Panc1 (cell line): ENCODE data around the gene NSUN6.

Experiments
- CTCF ChIP-seq: fragments of 450-650 bp; IDR thresholded peaks from 2 replicates; pipeline ENCODE4 v1.5.1; 2017; ENCODE audit warnings: mild to moderate bottlenecking
- POLR2AphosphoS5 ChIP-seq: IDR thresholded peaks from 2 replicates; pipeline ENCODE4 v1.6.1; 2012; ENCODE audit warnings: mild to moderate bottlenecking, low read depth, low read length, moderate library complexity
- REST ChIP-seq, 2 experiments: IDR thresholded peaks; 2 replicates each; pipeline ENCODE4 v1.6.1; 2011 to 2012; ENCODE audit warnings: low read depth in 2 of 2, control low read depth in 1 of 2, low read length in 1 of 2, mild to moderate bottlenecking in 1 of 2, moderate library complexity in 1 of 2; ENCODE audit not compliant: insufficient read depth in 1 of 2
- SIN3A ChIP-seq: IDR thresholded peaks from 2 replicates; pipeline ENCODE4 v1.6.1; 2012; ENCODE audit warnings: low read depth, mild to moderate bottlenecking, low read length, moderate library complexity, borderline replicate concordance; ENCODE audit not compliant: insufficient read depth
- TCF7L2 ChIP-seq: IDR thresholded peaks from 2 replicates; pipeline ENCODE4 v1.6.1; 2011; ENCODE audit warnings: mild to moderate bottlenecking, low read depth, low read length, inconsistent platforms

- TF ChIP-seq CTCF (no peak), TCF7L2 (no peak), POLR2AphosphoS5 (no peak), SIN3A (no peak), REST (IDR thresholded peaks at IDR 0.05; ENCODE audit: insufficient read depth in 1 of 2, low read depth in 2 of 2, low read length in 1 of 2) (no peak)
These were observed 40.9 kb downstream of the NSUN6 start for GRCh38 chr10:18610517-18610916.
